Heart left ventricle (tissue), 16 donors: ENCODE results near the gene PTS. TPM values are rescaled to one million over a fixed set of nuclear protein-coding genes. Genes with fewer than 3 reads are reported as not detected.

Experiments used
- ATAC-seq, 4 donors: fragments of 200-7000 bp; cut with Tn5 transposase; one replicate each; pipeline ENCODE4 v1.9.1; 2020 to 2022; ENCODE audit warnings: moderate library complexity in 4 of 4, mild to moderate bottlenecking in 3 of 4, moderate number of reproducible peaks in 1 of 4
- DNase-seq, 5 donors: peaks; one replicate each; pipeline ENCODE4 v3.0.0-alpha.2; 2020
- H3K27ac ChIP-seq, 12 donors: fragments of 200-600 bp; sonication (generic) in 4 of 12; one replicate each; pipeline versions ENCODE4 v1.5.0 to v1.8.0; 2016 to 2022; ENCODE audit warnings: mild to moderate bottlenecking in 2 of 12
- H3K27me3 ChIP-seq, 9 donors: fragments of 200-600 bp; sonication (generic) in 2 of 9; one replicate each; pipeline versions ENCODE4 v1.5.1 to v1.8.0; 2016 to 2022; ENCODE audit warnings: mild to moderate bottlenecking in 3 of 9
- H3K36me3 ChIP-seq, 9 donors: fragments of 200-600 bp; sonication (generic) in 2 of 9; one replicate each; pipeline versions ENCODE4 v1.5.0 to v1.8.0; 2018 to 2022; ENCODE audit warnings: mild to moderate bottlenecking in 2 of 9
- H3K4me1 ChIP-seq, 12 donors: fragments of 200-600 bp; sonication (generic) in 4 of 12; one replicate each; pipeline versions ENCODE4 v1.5.0 to v1.8.0; 2016 to 2022; ENCODE audit warnings: mild to moderate bottlenecking in 3 of 12
- H3K4me3 ChIP-seq, 12 donors: fragments of 200-600 bp; sonication (generic) in 4 of 12; one replicate each; pipeline versions ENCODE4 v1.5.0 to v1.8.0; 2017 to 2022; ENCODE audit warnings: mild to moderate bottlenecking in 9 of 12, moderate library complexity in 4 of 12
- H3K9me3 ChIP-seq, 12 donors: fragments of 200-600 bp; sonication (generic) in 4 of 12; one replicate each; pipeline versions ENCODE4 v1.5.0 to v1.8.0; 2016 to 2022; ENCODE audit warnings: mild to moderate bottlenecking in 1 of 12
- POLR2A ChIP-seq, 2 donors: fragments of 450-650 bp; IDR thresholded peaks; one replicate each; pipeline ENCODE4 v1.6.1; 2017; ENCODE audit warnings: antibody characterized with exemption in 2 of 2, mild to moderate bottlenecking in 2 of 2, moderate library complexity in 2 of 2
- WGBS, 4 donors: extraction: QIAGEN DNeasy Blood & Tissue Kit in 2 of 4; methylation state at CpG; one replicate each; pipeline versions ENCODE4 v1.1.5 to v1.1.7; 2013 to 2018; 5-methylcytosine and 5-hydroxymethylcytosine counted together
- intact Hi-C, 10 donors: fragments of 100-400 bp; cut with DNase I; formaldehyde crosslinking; loops; one replicate each; pipeline versions ENCODE4 v1.11.1 to v1.14.2; 2022
- polyA plus RNA-seq, 2 donors: library from polyadenylated mRNA; stranded (reverse); fragments of 200-250 nt; gene quantifications; one replicate each; pipeline ENCODE4 v1.2.3, GENCODE V29; 2013
- total RNA-seq, 9 donors: library from RNA; depleted of rRNA in 2 of 9; stranded (reverse); fragments of >200 nt in 2 of 9; fragmentation: NEBNext Ultra II Directional in 3 of 9; extraction: Animal tissue kit (Norgen Biotek cat#: 25700) in 3 of 9; gene quantifications; one replicate each; pipeline versions ENCODE4 v1.1.0 to v1.2.4, GENCODE V29; 2016 to 2023
- TF ChIP-seq, protein P1 (sequence below), 12 donors: fragments of 200-600 bp; sonication (generic) in 4 of 12; IDR thresholded peaks; one replicate each; pipeline versions ENCODE4 v1.5.0 to v1.8.0; 2018 to 2022; ENCODE audit warnings: antibody characterized with exemption in 12 of 12, mild to moderate bottlenecking in 5 of 12
- donor health status: ischemic (EF 13 %, LVEDD 7.1; RV severe dilation, severe dysfunction).
- donor health status: healthy with polysubstance abuse.
- donor health status: DM: no; HTN: yes; CAD: no.
- donor health status: DM: no; HTN: no; CAD: no.
- donor health status: ischemic (EF 25% LVEDD 6.9; RV normal size, moderate dysfunction).
- donor health status: ischemic (EF 25% LVEDD 5.7; RV mildly dilated, moderate dysfunction).
- donor health status: healthy.
- donor health status: DM: yes; HTN: yes; CAD: no.
- donor health status: ischemic (EF 35%, LVEDD 5.7; RV mildly dilated, moderate dysfunction).
- donor health status: nonischemic (EF 11% LVEDD 7.7; RV severe dilation, severe dysfunction).
- donor health status: DM: yes; HTN: yes; CAD: no.
- donor health status: PGD.
- donor health status: ischemic (EF 29% LVEDD 5.4; RV normal size, mild dysfunction).
- donor health status: nonischemic (EF 23%, LVEDD 6.1; RV moderate dilation, normal function).

PTS gene
- total and polyA plus RNA-seq, 11 donors, result 21.6 to 77.7 (median 30.7) TPM

DNA sequence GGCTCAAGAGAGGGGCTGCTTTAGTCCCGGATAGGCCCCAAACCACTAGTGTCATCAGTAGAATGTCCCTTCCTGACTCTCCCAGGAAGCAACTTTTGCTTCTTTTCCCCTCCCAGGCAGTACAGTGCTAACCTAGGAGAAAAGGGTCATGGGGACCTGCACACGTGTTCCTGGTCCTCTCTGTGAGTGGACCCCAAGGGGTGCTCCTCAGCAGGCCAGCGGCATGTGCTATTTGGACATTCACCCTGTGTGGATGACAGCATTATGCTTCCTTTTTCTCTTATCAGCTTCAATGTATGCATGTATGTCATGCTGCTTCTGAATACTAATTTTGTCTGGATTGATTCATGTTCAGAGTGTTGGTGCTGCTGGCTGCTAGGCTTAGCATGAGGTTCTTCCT, 52.6 kb downstream of the PTS start:
- H3K27ac ChIP-seq, result no peak overlapping the region
- no peak overlapping the region for H3K4me3 ChIP-seq
- no peak for DNase-seq
- H3K27me3 ChIP-seq, result no peaks in the 10 kb centered on the region
- ATAC-seq, result no peak
- no peak for TF ChIP-seq POLR2A (IDR thresholded peaks at IDR 0.05)
- TF ChIP-seq, protein P1, sequence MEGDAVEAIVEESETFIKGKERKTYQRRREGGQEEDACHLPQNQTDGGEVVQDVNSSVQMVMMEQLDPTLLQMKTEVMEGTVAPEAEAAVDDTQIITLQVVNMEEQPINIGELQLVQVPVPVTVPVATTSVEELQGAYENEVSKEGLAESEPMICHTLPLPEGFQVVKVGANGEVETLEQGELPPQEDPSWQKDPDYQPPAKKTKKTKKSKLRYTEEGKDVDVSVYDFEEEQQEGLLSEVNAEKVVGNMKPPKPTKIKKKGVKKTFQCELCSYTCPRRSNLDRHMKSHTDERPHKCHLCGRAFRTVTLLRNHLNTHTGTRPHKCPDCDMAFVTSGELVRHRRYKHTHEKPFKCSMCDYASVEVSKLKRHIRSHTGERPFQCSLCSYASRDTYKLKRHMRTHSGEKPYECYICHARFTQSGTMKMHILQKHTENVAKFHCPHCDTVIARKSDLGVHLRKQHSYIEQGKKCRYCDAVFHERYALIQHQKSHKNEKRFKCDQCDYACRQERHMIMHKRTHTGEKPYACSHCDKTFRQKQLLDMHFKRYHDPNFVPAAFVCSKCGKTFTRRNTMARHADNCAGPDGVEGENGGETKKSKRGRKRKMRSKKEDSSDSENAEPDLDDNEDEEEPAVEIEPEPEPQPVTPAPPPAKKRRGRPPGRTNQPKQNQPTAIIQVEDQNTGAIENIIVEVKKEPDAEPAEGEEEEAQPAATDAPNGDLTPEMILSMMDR (IDR thresholded peaks at IDR 0.05), result no peak
- no peaks in the 10 kb centered on the region for H3K36me3 ChIP-seq
- H3K9me3 ChIP-seq, result no peaks in the 10 kb centered on the region
- intact Hi-C loops, result loop anchor here in 3 of 10 donors (2.0 to 10.0 kb wide), 3 partner anchors 58 to 167 kb away; no protein-coding TSS in a partner anchor
- 81 to 89% (median 81%) methylated on average over 3 of the region's 3 CpGs for WGBS, 4 donors
- peaks cover 0 to 8% (median 0%) of the 10 kb centered on the region in 12 donors for H3K4me1 ChIP-seq

DNA sequence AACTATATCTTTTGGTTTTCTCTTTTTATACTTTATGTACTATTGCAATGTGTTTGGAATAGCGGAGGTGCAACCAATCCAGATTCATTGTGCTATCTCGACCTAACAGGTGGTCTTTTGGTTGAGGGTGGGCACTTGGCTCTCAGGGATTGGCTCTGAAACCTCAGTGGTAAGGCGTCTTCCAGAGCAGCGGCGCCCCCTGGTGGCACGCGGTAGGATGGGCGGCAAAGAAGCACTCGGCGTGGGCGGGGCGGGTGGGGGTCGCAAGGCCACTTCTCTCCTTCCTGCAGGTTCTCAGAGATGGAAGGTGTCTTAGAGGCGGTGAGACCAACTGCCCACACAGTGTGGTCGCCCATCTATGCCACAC, 53.7 kb downstream of the PTS start:
- Histone ChIP-seq H3K36me3 (no peaks in the 10 kb centered on the region), H3K27me3 (no peaks in the 10 kb centered on the region), H3K4me1 (peaks cover 0 to 8% (median 0%) of the 10 kb centered on the region in 12 donors), H3K4me3 (peak overlapping the region; percentile 27 to 71 (median 54)), H3K27ac (peak overlapping the region in 6 of 12 donors; percentile 12 to 51 (median 30)), H3K9me3 (no peaks in the 10 kb centered on the region)
- WGBS, 4 donors, result 1 to 4% (median 2%) methylated on average over 10 to 15 of the region's 15 CpGs
- intact Hi-C loops, result loop anchor here (1.0 to 10.0 kb wide), 12 partner anchors 53 to 1005 kb away; partner anchors contain the start of genes DIXDC1 (in 1 of the 10) and PTS (in 1 of the 10)
- TF ChIP-seq POLR2A (IDR thresholded peaks at IDR 0.05), result no peak
- TF ChIP-seq, protein P1 (IDR thresholded peaks at IDR 0.05), result peak; percentile 76 to 91 (median 84)
- DNase-seq, result peak; percentile 61 to 88 (median 68)
- peak; percentile 16 to 85 (median 75) for ATAC-seq

DNA sequence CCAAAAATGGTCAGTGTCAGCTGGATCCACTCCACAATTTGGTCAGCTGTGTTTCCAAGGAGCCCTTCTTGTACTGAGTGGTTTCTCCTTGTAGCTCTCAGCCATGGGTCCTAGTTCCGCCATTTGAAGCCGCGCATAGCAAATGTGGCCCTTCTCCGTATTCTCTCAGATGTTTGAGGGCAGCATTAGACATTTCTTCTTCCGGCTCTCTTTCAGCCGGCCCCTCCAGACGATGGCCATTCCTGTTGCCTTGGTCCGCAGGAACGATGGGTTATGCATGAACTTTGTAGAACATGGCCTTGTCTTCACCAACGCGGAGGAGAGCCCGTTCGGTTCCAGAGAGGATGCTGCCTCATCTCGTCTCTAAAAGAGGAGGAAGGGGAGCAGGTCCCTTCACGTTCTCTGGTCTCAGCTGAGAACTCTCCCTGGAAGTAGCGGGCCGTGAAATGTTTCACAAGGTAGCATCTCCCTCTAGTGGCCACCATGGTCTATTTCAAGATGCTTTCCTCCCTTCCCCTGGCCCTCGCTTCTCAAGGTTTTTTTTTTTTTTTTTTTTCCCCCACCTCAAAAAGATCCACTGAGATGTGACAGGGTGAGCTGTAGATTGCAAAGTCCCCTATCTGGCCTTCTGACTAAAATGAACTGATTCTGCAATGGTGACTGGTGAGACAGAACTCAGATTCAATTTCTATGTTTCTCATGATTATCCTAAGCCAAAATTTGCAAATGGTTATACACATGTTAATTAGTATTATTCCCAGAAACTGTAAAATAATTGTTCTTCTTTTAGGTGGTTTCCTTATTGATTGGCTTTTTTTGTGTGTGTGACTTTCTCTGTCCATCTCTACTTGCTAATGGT, 54.3 kb downstream of the PTS start:
- 0 to 3% (median 2%) methylated on average over 18 of the region's 18 CpGs for WGBS, 4 donors
- intact Hi-C loops, result loop anchor here (1.0 to 10.0 kb wide), 11 partner anchors 54 to 1004 kb away; partner anchors contain the start of genes DIXDC1 (in 1 of the 10) and PTS (in 1 of the 10)

More for the DNA sequence above, 54.3 kb downstream of the PTS start:
- Histone ChIP-seq H3K4me1 (peaks cover 0 to 8% (median 0%) of the 10 kb centered on the region in 12 donors), H3K27me3 (no peaks in the 10 kb centered on the region), H3K27ac (peak overlapping the region in 6 of 12 donors; percentile 12 to 51 (median 30)), H3K9me3 (no peaks in the 10 kb centered on the region), H3K4me3 (peak overlapping the region; percentile 27 to 71 (median 54)), H3K36me3 (no peaks in the 10 kb centered on the region)
- DNase-seq (peak in 4 of 5 donors; percentile 67 to 74 (median 69)), ATAC-seq (peak; percentile 68 to 92 (median 86))
- TF ChIP-seq, protein P1 (IDR thresholded peaks at IDR 0.05), result peak; percentile 46 to 74 (median 64)
- no peak for TF ChIP-seq POLR2A (IDR thresholded peaks at IDR 0.05)
